Endothelial cell of umbilical vein (primary cell): ENCODE measurements around the gene PI4KA.

Experiments
- CTCF ChIP-seq, 2 donors: IDR thresholded peaks; 1 replicate in 1 of 2; 2 replicates in 1 of 2; pipeline ENCODE4 v1.5.1; 2011; ENCODE audit warnings: low read length in 2 of 2, mild to moderate bottlenecking in 2 of 2, moderate library complexity in 2 of 2, control low read depth in 1 of 2, inconsistent platforms in 1 of 2, low read depth in 1 of 2; ENCODE audit not compliant: insufficient read depth in 1 of 2; ENCODE audit errors: extremely low read depth in 1 of 2
- EZH2 ChIP-seq: IDR thresholded peaks from 2 replicates; pipeline ENCODE4 v1.6.1; 2012; ENCODE audit warnings: borderline replicate concordance, low read depth, mild to moderate bottlenecking, moderate library complexity, low read length, inconsistent platforms; ENCODE audit not compliant: severe bottlenecking
- FOS ChIP-seq: IDR thresholded peaks from 2 replicates; pipeline ENCODE4 v1.6.1; 2011; ENCODE audit warnings: mild to moderate bottlenecking, low read length, moderate library complexity, borderline replicate concordance; ENCODE audit not compliant: insufficient read depth
- GATA2 ChIP-seq: IDR thresholded peaks from 2 replicates; pipeline ENCODE4 v1.7.0; 2011; ENCODE audit warnings: low read depth, mild to moderate bottlenecking, moderate library complexity, mixed read lengths, low read length; ENCODE audit not compliant: insufficient read length, insufficient read depth
- JUN ChIP-seq: IDR thresholded peaks from 2 replicates; pipeline ENCODE4 v1.6.1; 2011; ENCODE audit warnings: borderline replicate concordance, low read depth; ENCODE audit not compliant: insufficient read length, insufficient read depth
- MYC ChIP-seq: IDR thresholded peaks from one replicate; pipeline ENCODE4 v1.6.1; 2011; ENCODE audit warnings: mild to moderate bottlenecking, low read depth, low read length
- POLR2A ChIP-seq: IDR thresholded peaks from 2 replicates; pipeline ENCODE4 v1.6.1; 2012; ENCODE audit warnings: low read depth, mild to moderate bottlenecking, control low read depth, low read length
- POLR2AphosphoS5 ChIP-seq: IDR thresholded peaks from 2 replicates; pipeline ENCODE4 v1.6.1; 2012; ENCODE audit warnings: low read depth, mild to moderate bottlenecking, control low read depth, low read length, moderate library complexity; ENCODE audit not compliant: insufficient read depth
- TF ChIP-seq, protein P1 (sequence below): IDR thresholded peaks from 2 replicates; pipeline ENCODE4 v1.6.1; 2011; ENCODE audit not compliant: insufficient read depth, insufficient read length

DNA sequence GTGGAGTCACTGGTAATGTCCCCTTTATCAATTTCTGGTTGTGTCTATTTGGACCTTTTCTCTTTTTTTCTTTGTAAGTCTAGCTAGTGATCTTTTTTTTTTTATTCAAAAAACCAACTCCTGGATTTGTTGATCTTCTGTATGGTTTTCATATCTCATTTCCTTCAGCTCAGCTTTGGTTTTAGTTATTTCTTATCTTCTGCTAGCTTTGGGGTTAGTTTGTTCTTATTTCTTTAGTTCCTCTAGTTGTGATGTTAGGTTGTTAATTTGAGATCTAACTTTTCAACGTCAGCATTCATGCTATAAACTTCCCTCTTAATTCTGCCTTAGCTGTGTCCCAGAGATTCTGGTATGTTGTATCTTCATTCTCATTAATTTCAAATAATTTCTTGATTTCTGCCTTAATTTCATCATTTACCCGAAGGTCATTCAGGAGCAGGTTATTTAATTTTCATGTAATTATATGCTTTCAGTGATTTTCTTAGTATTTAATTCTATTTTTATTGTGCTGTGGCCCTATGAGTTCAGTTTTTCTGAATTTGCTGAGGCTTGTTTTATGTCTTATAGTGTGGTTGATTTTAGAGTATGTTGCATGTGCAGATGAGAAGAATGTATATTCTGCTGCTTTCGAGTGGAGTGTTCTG is 29.0 kb downstream of the PI4KA start:
- TF ChIP-seq JUN: no peak
- TF ChIP-seq CTCF (IDR thresholded peaks at IDR 0.05; ENCODE audit: extremely low read depth in 1 of 2, insufficient read depth in 1 of 2, low read depth in 1 of 2, low read length in 2 of 2): no peak
- no peak for TF ChIP-seq POLR2A
- TF ChIP-seq EZH2: no peak
- TF ChIP-seq, protein P1, sequence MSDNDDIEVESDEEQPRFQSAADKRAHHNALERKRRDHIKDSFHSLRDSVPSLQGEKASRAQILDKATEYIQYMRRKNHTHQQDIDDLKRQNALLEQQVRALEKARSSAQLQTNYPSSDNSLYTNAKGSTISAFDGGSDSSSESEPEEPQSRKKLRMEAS: no peak
- TF ChIP-seq POLR2AphosphoS5: no peak
- no peak for TF ChIP-seq MYC
- no peak for TF ChIP-seq GATA2
- TF ChIP-seq FOS: no peak
